ENCODE measurements around the gene MYO16. TPM values are rescaled to one million over a fixed set of nuclear protein-coding genes. Genes with fewer than 3 reads are reported as not detected.

MYO16 gene
- total RNA-seq, 1 donor from 2014 or later = not detected

GRCh38 chr13:109152311-109152820, 523.0 kb downstream of the MYO16 start:
- Histone ChIP-seq H3K36me3 (ENCODE audit: control insufficient read depth, insufficient read depth, low read length) (no peaks in the 10 kb centered on the region), H3K27me3 (ENCODE audit: control insufficient read depth, insufficient read depth, low read length) (no peaks in the 10 kb centered on the region), H3K4me3 (ENCODE audit: low read depth, low read length) (no peak overlapping the region)
- DNase-seq (ENCODE audit: low read depth) (no peak), FAIRE-seq (no peak)
- no peak for TF ChIP-seq CTCF (IDR thresholded peaks at IDR 0.05; ENCODE audit: insufficient read depth, low read length, severe bottlenecking)

GRCh38 chr13:109152941-109153340, 523.5 kb downstream of the MYO16 start:
- FAIRE-seq (peak; percentile 43), DNase-seq (ENCODE audit: low read depth) (no peak)
- no peak overlapping the region for H3K4me3 ChIP-seq (ENCODE audit: low read depth, low read length)
- no peaks in the 10 kb centered on the region for H3K27me3 ChIP-seq (ENCODE audit: control insufficient read depth, insufficient read depth, low read length)
- no peaks in the 10 kb centered on the region for H3K36me3 ChIP-seq (ENCODE audit: control insufficient read depth, insufficient read depth, low read length)
- TF ChIP-seq CTCF (IDR thresholded peaks at IDR 0.05; ENCODE audit: insufficient read depth, low read length, severe bottlenecking) = no peak

GRCh38 chr13:109154146-109154545, 524.7 kb downstream of the MYO16 start:
- DNase-seq (ENCODE audit: low read depth) (peak; percentile 39), FAIRE-seq (no peak)
- no peak for TF ChIP-seq CTCF (IDR thresholded peaks at IDR 0.05; ENCODE audit: insufficient read depth, low read length, severe bottlenecking)
- no peaks in the 10 kb centered on the region for H3K27me3 ChIP-seq (ENCODE audit: control insufficient read depth, insufficient read depth, low read length)
- H3K36me3 ChIP-seq (ENCODE audit: control insufficient read depth, insufficient read depth, low read length) = no peaks in the 10 kb centered on the region
- H3K4me3 ChIP-seq (ENCODE audit: low read depth, low read length) = no peak overlapping the region

GRCh38 chr13:109154546-109154945, 525.1 kb downstream of the MYO16 start:
- peak; percentile 71 for DNase-seq (ENCODE audit: low read depth)

GRCh38 chr13:109154966-109155761, 525.8 kb downstream of the MYO16 start:
- peak; percentile 90 for DNase-seq (ENCODE audit: low read depth)

More at GRCh38 chr13:109154546-109154945, 525.1 kb downstream of the MYO16 start:
- H3K36me3 ChIP-seq (ENCODE audit: control insufficient read depth, insufficient read depth, low read length) = no peaks in the 10 kb centered on the region
- H3K4me3 ChIP-seq (ENCODE audit: low read depth, low read length) = no peak overlapping the region
- no peak for FAIRE-seq
- TF ChIP-seq CTCF (IDR thresholded peaks at IDR 0.05; ENCODE audit: insufficient read depth, low read length, severe bottlenecking) = no peak
- no peaks in the 10 kb centered on the region for H3K27me3 ChIP-seq (ENCODE audit: control insufficient read depth, insufficient read depth, low read length)

More at GRCh38 chr13:109154966-109155761, 525.8 kb downstream of the MYO16 start:
- FAIRE-seq = no peak
- TF ChIP-seq CTCF (IDR thresholded peaks at IDR 0.05; ENCODE audit: insufficient read depth, low read length, severe bottlenecking) = no peak
- no peaks in the 10 kb centered on the region for H3K36me3 ChIP-seq (ENCODE audit: control insufficient read depth, insufficient read depth, low read length)
- no peak overlapping the region for H3K4me3 ChIP-seq (ENCODE audit: low read depth, low read length)
- H3K27me3 ChIP-seq (ENCODE audit: control insufficient read depth, insufficient read depth, low read length) = no peaks in the 10 kb centered on the region
